Activated CD4-positive, CD25-positive, alpha-beta regulatory T cell treated with anti-CD3 and anti-CD28 coated beads, Interleukin-2, amount 50 U/mL, for 16 hours (primary cell): Measurements from ENCODE around the gene SMYD1.

Experiments
- DNase-seq: peaks from one replicate; pipeline ENCODE4 v3.0.0-alpha.2; 2020; ENCODE audit warnings: low read depth, low spot score

Gene SMYD1

DNA sequence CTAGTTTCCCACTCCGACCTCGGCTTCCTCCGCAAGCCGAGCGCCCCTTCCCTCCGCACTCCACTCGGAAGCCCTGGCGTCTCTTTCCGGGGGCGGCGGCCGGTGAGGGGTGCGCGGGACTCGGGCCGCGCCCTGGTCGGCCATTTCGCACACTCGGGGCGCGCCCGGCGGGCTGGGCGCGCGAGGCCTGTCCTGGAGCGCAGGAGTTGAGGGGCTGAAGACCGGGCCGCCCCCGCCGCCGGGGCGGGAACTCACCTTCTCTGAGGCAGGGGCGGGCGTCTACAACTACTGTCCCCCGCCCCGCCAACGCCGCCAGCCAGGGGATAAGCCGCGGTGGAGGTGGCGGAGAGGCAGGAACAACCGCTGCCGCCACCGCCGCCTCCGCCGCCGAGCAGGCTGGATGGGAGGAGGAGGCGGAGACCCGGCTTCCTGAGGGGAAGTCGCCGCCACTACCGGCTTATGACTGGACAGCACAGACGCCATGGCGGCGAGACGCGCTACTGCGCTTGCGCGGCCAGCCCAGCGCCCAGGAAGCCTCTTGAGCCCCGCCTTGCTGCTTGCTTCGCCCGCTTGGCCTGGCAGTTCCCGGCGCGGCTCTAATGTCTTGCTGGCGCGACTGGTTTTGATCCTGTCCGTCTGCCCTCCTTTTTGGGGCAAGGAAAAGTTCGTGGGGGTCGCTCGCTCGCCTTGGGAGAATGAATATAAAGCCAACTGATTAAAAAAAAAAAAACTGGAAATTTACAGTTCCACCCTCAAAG, 12.1 kb upstream of the SMYD1 start, which contains the start of gene KRCC1:
Gene KRCC1, minus strand, starts transcription at position 413 of the 758 bp plus-strand sequence. CDS start 27,220 bp downstream, outside the sequence.
- DNase-seq, result peak; percentile 81

DNA sequence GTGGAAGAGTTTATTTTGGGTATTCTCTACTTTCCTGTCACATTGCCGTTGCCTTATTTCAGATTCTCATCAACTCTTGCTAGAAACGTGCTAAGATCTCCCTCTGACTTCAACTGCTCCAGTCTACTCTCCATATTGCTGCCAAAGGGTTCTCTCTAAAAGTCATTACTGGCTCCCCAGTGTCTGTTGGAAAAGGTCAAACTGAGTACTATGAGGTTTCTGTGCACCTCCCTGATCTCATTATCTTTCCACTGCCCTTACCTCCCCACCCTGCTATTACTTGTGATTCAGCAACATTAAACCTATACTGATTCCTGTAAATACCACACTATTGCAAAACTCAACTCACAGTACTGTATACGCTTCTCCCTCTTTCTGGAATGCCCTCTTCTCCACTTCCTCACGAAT, 10.2 kb upstream of the SMYD1 start:
- no peak for DNase-seq

DNA sequence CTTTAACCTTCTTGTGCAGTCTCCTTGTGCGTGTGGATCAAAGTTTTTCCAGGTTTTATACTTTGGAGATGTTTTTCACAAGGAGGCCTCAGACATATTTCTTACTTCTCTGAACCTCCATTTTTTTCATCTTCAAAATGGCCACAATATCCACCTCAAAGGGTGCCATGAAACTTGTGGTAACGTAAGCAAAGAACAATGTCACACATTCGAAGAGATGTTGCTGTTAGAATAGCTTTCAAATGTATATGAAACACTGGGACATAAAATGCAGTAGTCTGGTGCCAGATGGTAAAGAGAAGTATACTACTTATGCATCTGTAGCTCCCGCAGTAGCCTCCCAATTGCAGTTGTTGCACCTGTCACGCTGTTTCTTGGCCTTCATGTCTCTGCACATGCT, 9.4 kb upstream of the SMYD1 start:
- DNase-seq, result no peak

DNA sequence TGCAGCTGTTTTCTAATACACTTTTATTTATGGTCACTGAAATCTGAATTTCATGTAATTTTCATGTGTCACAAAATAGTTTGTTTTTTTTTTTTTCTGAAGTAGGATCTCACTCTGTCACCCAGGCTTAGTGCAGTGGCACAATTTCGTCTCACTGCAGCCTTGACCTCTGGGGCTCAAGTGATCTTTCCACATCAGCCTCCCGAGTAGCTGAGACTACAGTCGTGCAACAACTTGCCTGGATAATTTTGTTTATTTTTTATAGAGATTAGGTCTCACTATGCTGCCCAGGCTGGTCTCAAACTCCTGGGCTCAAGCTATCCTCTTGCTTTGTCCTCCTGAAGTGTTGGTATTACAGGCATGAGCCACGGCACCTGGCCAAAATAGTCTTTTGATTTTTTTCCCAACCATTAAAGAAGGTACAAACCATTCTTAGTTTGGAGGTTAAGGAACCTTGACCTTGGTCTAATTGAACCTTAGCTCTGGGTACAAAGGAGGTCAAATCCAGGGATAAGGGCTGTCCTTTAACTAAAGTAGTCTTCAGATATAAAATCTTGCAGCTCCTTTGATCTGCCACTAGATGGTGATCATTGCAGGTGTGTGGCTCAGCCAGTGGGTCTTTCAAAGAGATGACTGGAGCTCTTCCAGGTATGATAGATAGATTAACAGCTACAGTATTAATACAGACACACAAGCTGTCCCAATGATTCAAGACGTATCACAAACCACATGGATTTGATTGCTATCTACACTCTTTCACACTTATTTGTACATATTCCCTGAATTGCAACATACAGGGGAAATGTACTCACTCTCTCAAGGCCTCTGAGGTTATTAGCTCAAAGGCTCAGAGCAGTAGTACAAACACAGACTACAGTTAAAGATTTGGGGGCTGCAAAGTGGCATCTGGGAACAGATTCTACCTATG, 7.4 kb upstream of the SMYD1 start:
- DNase-seq, result no peak

DNA sequence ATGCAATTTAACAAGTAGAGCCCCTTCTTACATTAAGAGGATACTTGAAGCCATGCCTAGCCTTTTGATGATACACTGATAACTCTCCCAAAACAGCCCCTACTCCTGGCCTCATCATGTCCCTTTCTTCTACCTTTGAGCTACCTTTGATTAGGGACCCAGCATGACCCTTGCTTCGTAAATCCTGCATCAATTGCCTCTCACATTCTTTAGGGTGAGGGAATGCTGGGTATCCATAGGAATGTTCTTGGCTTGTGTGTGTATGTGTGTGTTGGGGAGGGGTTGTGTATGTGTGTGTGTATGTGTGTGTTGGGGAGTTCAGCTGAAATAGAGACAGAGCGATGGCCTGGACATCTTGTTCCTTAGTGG, 6.7 kb upstream of the SMYD1 start:
- no peak for DNase-seq

DNA sequence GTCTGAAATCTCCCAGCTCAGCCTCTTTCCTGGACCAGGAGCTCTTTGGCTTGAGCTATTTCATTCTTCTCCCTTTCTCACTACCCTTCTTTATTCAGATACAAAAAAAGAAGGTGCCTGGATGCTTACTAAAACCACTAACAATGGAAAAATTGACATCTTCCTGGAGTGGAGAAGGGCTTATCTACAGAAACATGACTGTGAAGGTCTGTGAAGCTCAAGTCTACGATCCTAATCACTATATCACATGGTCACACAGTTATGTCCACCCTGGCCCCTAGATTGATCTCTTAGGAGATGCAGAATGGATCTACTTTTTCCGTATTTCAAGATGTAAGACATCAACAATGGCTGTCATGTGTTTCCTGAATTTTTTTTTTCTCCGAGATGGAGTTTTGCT, 6.3 kb upstream of the SMYD1 start:
- DNase-seq, result no peak

DNA sequence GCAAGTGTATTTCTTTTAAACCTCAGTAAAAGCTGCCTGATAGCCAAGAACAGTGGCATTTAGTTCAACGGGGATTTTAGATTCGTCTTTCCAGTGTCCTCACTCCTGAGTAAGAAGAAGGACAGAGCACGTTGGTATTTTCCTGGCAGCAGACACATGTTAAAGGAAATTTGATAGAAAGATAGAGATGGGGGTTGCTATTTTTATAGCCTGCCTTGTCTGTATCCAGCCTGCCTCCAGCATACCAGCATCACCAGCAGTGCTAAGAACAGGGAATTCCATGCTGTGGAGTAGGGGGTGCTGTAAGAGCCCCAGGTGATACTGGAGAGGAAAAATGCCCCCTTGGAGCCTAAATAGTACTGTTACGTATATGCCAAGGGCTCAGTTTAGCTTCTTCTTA, 1.1 kb upstream of the SMYD1 start:
- no peak for DNase-seq

DNA sequence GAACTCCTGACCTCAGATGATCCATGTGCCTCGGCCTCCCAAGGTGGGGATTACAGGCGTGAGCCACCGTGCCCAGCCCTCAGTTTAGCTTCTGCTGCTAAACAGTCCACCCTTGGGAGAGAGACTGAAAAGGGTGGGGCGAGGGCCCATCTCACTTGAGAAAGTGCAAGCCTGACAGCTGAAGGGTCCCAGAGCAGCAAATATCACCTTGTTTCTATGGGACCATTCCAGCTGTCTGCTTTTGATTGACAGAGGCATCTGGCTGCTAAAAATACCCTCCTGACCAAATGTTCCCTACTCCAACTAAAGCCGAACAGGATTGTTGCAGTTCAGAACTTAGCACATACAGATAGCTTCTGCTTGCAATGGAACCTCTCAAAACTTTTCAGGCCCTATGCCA, 436 bp upstream of the SMYD1 start:
- no peak for DNase-seq

DNA sequence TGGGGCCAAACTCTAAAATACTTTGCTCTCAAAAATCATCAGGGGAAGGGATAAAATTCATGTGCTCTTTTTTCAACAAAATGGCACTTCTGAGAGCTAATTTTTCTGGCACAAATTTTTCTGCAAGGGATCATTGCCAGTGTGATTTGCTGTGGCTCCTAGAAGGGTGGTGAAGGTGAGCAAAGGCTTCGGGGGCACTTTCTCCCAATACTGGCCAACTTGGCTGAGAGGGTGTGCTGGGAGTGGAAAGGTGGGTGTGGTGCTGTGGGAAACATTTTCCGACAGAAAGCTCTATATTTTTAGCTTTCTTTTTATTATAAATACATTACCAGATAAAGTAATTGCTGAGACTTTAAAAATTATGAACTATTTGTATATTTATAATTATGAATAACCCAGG, 419 bp downstream of the SMYD1 start:
- DNase-seq, result no peak

DNA sequence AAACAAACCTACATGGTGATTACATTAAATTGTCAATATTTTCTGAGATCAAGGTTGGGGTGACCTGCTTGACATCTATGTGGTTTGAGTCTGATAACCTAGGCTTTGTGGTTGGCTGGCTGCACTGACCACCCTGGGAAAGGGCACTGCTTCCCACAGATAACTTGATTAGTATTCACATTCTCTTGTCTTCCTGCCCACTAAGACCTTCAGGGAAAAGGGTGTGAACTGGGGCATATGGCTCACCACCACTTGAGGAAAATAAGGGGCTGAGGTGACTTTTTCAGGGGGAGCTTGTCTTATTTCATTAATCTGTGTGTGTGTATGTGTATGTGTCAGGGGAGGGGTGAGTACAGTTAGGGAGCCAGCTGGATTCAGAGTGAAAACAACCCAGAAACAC, 1.5 kb downstream of the SMYD1 start:
- no peak for DNase-seq

DNA sequence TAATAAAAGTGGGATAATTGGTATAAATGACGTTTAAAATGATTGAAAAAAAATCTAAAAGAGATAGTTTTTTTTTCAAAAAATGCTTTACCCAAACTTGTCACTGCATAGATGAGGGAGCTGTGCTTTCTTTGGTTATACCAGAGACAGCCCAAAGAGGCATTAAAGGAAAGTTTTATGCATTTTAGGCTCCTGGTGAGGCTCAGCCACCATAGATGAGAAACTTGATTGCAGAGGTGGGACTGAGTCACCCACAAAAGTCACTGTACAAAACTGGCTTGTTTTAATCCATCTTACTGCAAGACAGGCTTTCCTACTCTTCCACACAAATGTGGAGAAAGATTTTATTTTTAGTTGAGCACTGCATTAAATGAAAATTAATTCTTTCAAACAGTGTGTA, 2.4 kb downstream of the SMYD1 start:
- DNase-seq, result no peak

DNA sequence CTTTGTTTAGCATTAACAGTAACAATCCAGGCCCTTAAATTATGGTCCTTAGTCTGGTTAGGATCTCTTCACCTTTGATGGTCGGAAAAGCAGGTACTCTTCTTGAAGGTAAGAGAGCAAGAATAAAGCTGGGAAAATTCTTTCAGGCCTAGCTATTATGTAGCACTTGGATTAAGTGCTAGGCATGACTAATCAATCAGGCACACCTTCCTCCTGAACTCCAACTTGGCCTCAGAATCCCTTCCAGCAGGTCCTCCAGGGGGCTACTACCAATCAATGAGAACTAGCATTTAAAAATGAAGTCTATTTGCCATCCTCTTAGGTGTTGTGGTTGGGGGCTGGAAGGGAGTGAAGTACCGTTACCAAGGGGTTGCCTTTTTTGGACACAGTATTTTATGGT, 3.7 kb downstream of the SMYD1 start:
- no peak for DNase-seq

DNA sequence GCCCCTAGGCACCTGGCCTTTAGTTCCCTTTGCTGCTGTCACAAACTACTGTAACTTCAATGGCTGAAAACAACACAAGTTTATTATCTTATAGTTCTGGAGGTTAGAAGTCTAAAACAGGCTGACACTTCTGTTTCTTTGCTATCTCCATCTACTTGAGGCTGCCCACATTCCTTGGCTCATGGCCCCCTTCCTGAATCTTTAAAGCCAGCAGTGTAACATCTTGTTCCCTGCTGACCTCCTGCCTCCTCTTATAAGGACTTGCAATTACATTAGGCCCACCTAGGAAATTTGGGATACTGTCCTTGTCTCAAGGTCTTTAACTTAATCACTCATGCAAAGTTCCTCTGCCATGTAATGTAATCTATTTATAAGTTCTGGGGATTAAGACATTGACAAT, 6.5 kb downstream of the SMYD1 start:
- no peak for DNase-seq

DNA sequence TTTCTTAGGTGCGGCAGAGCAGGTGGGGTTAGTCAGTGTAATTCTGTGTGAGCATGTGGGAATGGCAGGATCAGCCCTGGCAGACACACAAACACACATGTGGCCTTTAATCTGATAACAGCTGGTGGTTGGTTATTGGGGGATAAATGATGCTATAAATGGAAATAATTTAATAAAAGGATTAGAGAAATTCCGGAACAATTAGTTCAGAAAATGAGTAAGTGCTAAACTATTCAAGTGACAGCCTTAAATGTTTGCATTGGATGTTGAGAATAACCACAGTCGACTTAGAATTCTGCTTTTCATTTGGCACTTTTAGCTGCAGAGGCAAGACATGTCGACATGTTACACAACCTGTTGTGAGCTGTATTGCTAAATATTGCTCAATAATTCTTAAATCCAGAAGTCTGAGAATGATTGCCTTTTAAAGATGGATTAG, 7.2 kb downstream of the SMYD1 start:
- DNase-seq, result no peak

DNA sequence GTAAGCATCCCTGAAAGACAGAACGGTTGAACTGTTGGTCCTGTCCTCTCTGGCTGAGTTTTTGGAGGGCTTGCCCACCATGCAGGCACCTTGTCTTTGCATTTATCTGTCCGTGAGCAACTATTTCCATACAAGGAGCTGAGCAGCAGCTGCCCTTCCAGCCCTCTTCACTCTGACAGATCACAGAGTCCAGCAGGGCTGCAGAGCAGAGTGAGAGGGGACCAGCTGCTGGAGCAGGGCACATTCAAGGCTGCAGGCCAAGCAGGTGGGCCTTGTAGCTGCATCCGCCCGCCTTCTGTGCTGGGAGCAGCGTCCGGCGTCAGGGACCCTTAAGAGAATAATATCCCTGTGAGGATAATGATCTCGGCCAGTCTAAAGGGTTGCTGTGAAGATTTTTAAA, 9.5 kb downstream of the SMYD1 start:
- DNase-seq, result no peak

DNA sequence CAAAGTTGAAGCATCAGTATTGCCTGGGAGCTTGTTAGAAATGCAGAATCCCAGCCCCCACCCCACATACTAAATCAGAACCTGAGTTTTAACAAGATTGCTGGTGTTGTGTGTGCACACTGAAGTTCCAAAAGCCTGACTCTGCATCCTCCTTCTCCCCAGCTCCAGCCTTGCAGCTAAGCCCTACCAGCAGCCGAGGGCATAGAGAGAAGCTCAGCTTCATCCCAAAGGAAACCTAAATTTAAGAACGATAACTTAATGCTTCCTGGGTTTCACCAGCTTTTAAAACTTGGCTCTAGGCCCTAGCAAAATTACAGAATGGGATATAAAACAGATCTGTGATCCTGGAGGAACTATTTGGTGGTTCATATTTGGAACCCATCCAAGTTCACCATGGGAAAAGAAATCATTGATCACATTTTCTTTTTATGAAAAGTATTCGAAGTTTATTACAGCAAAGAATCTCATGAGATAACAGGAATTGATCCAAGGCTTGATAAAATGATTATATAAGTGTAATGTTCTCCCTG, 11.1 kb downstream of the SMYD1 start:
- DNase-seq, result no peak

DNA sequence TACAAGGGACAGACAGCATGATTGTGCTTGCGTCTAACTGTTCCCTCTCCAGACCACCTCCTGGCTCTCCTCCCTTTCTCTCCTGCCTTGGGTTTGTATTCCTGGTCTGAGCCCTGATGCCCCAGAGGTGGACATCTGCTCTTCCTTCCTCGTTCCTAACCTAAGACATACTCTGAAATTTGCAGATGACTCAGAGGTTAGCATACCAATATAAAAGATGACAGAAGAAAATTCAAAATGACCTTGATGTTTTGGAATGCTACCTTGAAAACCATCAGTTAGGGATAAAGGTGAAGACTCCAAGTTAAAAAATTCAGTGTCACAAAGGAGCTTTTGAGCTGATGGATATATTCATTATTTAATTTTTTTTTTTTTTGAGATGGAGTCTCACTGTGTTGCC, 12.9 kb downstream of the SMYD1 start:
- DNase-seq, result no peak

DNA sequence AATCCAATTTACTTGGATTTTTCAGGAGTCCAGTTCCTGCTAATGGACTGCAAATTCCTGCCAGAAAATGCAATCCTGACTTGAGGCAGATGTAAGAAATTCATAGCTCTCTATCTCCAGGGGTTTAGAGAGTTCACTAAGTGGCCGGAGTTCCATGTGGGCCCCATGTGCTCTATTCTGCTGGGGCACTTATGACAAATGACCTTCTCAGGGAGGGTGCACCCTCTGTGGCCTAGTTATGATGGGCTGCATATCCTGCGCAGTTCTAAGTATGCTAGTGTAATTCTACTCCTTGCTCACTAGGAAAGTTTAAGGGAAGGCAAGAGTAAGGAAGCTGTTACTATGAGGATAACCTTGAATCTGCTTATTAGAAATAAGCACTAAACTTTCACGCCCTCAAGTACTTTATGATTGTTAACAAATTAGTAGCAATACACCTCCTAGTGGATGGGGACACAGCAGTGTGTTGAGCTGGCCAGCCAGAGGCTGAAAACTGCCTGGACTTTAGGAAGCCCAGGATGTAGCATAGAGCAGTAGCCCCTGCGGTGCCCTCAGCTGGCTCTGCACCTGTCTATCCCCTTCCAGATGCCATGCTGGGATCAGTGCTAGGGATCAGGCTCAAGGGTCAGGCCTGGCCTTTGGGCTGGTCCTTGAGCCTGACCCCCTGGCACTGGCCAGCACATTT, 14.4 kb downstream of the SMYD1 start:
- DNase-seq, result no peak

DNA sequence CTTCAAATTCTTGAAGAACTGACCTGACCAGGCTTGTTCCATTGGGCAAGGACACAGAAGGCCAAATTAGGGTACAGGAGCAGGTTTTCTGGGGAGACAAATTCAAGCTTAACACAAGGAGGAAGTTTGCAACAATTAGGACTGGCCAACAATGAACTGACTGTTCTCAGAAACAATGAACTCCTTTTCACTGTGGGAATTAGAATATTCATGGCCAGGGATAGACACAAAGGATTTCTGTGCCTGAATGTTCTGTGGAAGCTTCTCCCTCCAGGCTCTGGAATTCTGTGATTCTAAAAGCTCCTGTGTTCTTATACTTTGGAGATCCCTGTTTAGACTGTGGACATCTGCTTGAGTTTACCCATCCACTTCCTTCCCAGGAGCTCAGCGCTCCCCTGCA, 15.2 kb downstream of the SMYD1 start:
- no peak for DNase-seq

DNA sequence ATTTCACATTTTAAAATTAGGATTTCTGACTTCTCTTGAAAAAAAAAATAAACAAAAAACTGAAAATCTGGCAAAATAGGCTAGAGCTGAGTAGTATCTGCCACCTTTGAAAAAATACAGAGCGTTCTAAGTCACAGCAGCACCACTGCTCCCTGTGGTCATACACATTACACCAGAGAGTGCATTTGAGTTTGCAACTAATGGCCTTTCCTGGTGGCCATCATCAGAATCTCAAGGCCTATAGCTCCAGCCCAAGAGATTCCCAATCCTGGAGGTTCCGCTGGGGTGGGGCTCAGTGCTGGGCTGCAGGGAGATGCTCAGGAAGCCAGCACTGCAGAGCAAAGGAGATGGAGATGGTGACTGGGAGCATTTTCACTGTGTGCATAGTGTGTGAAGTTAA, 17.5 kb downstream of the SMYD1 start:
- DNase-seq, result no peak

DNA sequence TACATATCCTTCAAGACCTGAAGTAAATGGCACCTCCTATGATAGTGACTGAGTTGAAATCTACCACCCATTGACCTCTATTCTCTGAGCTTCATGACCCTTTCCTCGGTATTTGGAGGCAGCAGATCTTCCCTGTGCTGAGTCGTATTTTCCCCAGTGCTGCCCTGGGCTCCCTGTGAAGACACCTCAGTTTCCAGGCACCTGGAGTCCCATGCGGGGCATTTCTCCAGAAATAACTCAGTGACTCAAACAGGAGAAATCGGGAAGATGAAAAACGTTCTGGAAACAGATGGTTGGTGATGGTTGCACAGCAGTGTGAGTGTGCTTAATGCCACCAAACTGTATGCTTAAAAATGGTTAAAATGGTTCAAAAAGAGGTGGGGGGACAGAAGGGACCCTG, 18.0 kb downstream of the SMYD1 start:
- DNase-seq, result no peak

DNA sequence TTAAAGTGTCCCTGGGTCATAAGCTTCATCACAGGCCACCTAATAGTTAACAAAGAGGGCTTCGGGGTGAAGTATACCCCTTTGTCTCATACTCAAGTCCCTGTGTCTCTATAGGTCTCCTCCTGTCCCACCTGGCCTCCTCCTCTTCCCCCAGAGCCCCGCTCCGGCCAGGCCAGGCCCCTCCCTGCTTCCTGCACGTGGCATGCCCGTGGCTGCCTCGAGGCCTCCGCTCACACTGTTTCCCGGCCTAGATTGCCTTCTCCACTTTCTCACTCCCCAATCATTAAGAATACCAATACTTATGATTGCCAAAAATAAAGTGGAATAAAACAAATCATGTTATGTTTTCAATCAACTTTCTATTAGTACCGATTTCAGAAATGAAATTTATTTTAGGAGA, 18.8 kb downstream of the SMYD1 start:
- no peak for DNase-seq
